AG09319 (cell line): ENCODE measurements around the gene CACNA1S.

Source experiments
- DNase-seq: peaks from one replicate; pipeline ENCODE4 v3.0.0-alpha.2; 2010; ENCODE audit warnings: low read depth; ENCODE audit errors: extremely low read depth
- CTCF ChIP-seq: IDR thresholded peaks from 2 replicates; pipeline ENCODE4 v1.5.1; 2011; ENCODE audit warnings: low read depth, mild to moderate bottlenecking, inconsistent platforms, low read length, moderate library complexity

The CACNA1S gene

GRCh38 chr1:200998323-200998722 lies 113.9 kb downstream of the CACNA1S start:
- DNase-seq: no peak

GRCh38 chr1:200992382-200993048 lies 119.7 kb downstream of the CACNA1S start:
- no peak for DNase-seq

More at GRCh38 chr1:200998323-200998722, 113.9 kb downstream of the CACNA1S start:
- TF ChIP-seq CTCF: no peak

GRCh38 chr1:200991097-200991614 lies 121.1 kb downstream of the CACNA1S start:
- TF ChIP-seq CTCF: no peak
- no peak for DNase-seq

More at GRCh38 chr1:200992382-200993048, 119.7 kb downstream of the CACNA1S start:
- TF ChIP-seq CTCF: no peak

DNA sequence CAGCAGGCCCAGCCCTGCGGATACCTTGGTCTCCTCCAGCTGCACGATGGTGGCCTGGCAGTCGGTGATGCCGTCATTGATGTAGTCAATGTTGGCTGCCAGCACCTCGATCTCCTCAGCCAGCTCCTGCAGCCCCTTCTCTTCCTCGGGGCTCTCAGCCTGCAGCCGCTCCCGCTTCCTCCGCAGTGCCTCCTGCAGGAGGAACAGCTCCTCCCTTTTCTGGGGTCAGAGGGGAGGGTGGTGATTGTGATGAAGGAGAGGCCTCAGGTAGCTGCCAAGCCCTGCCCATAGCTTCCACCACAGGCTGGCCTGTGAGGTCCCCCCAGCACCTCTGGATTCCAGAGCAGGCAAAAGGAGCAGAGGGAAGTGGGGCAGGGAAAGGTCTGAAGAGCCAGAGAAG lies 122.1 kb downstream of the CACNA1S start:
- no peak for DNase-seq
- TF ChIP-seq CTCF: no peak
